Measurements from ENCODE around the gene IMMP2L. TPM values are rescaled to one million over a fixed set of nuclear protein-coding genes. Genes with fewer than 3 reads are reported as not detected.

The IMMP2L gene
- total RNA-seq, 1 experiment from 2014 or later, result 13.6 TPM

GRCh38 chr7:110854651-110855050, 707.6 kb downstream of the IMMP2L start:
- CTCF ChIA-PET, result no interaction called here
- Mint-ChIP-seq H3K27me3 (ENCODE audit: low read depth) (no peaks in the 10 kb centered on the region), H3K4me3 (no peak overlapping the region), H3K36me3 (peaks cover 14% of the 10 kb centered on the region), H3K27ac (no peak overlapping the region), H3K9me3 (peaks cover 22% of the 10 kb centered on the region), H3K4me1 (peaks cover 29% of the 10 kb centered on the region)
- no peak for TF ChIP-seq PRRX2 (CRISPR knock-in tag; IDR thresholded peaks at IDR 0.05)
- TF ChIP-seq ZNF219 (CRISPR knock-in tag; IDR thresholded peaks at IDR 0.05; ENCODE audit: borderline replicate concordance), result no peak
- no peak for TF ChIP-seq FOXJ3 (CRISPR knock-in tag; IDR thresholded peaks at IDR 0.05; ENCODE audit: borderline replicate concordance)
- TF ChIP-seq ZNF317 (CRISPR knock-in tag; IDR thresholded peaks at IDR 0.05; ENCODE audit: borderline replicate concordance, low read depth), result no peak
- no peak for TF ChIP-seq HMGA2 (CRISPR knock-in tag; IDR thresholded peaks at IDR 0.05)
- TF ChIP-seq, protein P1, sequence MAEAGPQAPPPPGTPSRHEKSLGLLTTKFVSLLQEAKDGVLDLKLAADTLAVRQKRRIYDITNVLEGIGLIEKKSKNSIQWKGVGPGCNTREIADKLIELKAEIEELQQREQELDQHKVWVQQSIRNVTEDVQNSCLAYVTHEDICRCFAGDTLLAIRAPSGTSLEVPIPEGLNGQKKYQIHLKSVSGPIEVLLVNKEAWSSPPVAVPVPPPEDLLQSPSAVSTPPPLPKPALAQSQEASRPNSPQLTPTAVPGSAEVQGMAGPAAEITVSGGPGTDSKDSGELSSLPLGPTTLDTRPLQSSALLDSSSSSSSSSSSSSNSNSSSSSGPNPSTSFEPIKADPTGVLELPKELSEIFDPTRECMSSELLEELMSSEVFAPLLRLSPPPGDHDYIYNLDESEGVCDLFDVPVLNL (CRISPR knock-in tag; IDR thresholded peaks at IDR 0.05; ENCODE audit: borderline replicate concordance, low read depth), result no peak
- TF ChIP-seq JAZF1 (CRISPR knock-in tag; IDR thresholded peaks at IDR 0.05), result no peak
- TF ChIP-seq, protein P2, sequence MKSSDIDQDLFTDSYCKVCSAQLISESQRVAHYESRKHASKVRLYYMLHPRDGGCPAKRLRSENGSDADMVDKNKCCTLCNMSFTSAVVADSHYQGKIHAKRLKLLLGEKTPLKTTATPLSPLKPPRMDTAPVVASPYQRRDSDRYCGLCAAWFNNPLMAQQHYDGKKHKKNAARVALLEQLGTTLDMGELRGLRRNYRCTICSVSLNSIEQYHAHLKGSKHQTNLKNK (CRISPR knock-in tag; IDR thresholded peaks at IDR 0.05), result no peak
- no peak for TF ChIP-seq ZNF232 (CRISPR knock-in tag; IDR thresholded peaks at IDR 0.05)
- no peak for TF ChIP-seq ELF4 (CRISPR knock-in tag; IDR thresholded peaks at IDR 0.05; ENCODE audit: low read depth)
- TF ChIP-seq, protein P3, sequence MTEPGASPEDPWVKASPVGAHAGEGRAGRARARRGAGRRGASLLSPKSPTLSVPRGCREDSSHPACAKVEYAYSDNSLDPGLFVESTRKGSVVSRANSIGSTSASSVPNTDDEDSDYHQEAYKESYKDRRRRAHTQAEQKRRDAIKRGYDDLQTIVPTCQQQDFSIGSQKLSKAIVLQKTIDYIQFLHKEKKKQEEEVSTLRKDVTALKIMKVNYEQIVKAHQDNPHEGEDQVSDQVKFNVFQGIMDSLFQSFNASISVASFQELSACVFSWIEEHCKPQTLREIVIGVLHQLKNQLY (CRISPR knock-in tag; IDR thresholded peaks at IDR 0.05), result no peak
- ATAC-seq (no peak), DNase-seq (ENCODE audit: low spot score) (no peak)
- POLR2A ChIA-PET, result no interaction called here

- no peak overlapping the region for H3K4me3 Mint-ChIP-seq
- DNase-seq (ENCODE audit: low spot score) (no peak), ATAC-seq (no peak)
- peaks cover 29% of the 10 kb centered on the region for H3K4me1 Mint-ChIP-seq
- peaks cover 22% of the 10 kb centered on the region for H3K9me3 Mint-ChIP-seq
- CTCF ChIA-PET, result no interaction called here
- no peak overlapping the region for H3K27ac Mint-ChIP-seq
- TF ChIP-seq NFATC4 (CRISPR knock-in tag; IDR thresholded peaks at IDR 0.05) (no peak), TP53 (CRISPR knock-in tag; IDR thresholded peaks at IDR 0.05) (no peak), EMX1 (CRISPR knock-in tag; IDR thresholded peaks at IDR 0.05) (no peak), ZNF281 (CRISPR knock-in tag; IDR thresholded peaks at IDR 0.05) (no peak), FOXJ3 (CRISPR knock-in tag; IDR thresholded peaks at IDR 0.05; ENCODE audit: borderline replicate concordance) (no peak)
- TF ChIP-seq, protein P4, sequence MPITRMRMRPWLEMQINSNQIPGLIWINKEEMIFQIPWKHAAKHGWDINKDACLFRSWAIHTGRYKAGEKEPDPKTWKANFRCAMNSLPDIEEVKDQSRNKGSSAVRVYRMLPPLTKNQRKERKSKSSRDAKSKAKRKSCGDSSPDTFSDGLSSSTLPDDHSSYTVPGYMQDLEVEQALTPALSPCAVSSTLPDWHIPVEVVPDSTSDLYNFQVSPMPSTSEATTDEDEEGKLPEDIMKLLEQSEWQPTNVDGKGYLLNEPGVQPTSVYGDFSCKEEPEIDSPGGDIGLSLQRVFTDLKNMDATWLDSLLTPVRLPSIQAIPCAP (CRISPR knock-in tag; IDR thresholded peaks at IDR 0.05), result no peak
- TF ChIP-seq, protein P1 (CRISPR knock-in tag; IDR thresholded peaks at IDR 0.05; ENCODE audit: borderline replicate concordance, low read depth), result no peak
- TF ChIP-seq, protein P3 (CRISPR knock-in tag; IDR thresholded peaks at IDR 0.05), result no peak
- POLR2A ChIA-PET, result no interaction called here
- peaks cover 14% of the 10 kb centered on the region for H3K36me3 Mint-ChIP-seq
- no peaks in the 10 kb centered on the region for H3K27me3 Mint-ChIP-seq (ENCODE audit: low read depth)
Observed at GRCh38 chr7:110854166-110854565, 708.1 kb downstream of the IMMP2L start.

Data from WTC11 (cell line).